Measurements from ENCODE around the gene PACRG. TPM values are rescaled to one million over a fixed set of nuclear protein-coding genes. Genes with fewer than 3 reads are reported as not detected.

PACRG gene
- total and polyA plus RNA-seq, 2 donors (not counting 3 experiments of a cell fraction or from before 2014, with no cell fraction given) = 0.08 TPM; not detected in 1

- FAIRE-seq (peak; percentile 43), DNase-seq (ENCODE audit: low read depth, low spot score) (no peak)
- Histone ChIP-seq H3K79me2 (ENCODE audit: control insufficient read depth, insufficient read depth, low read length) (no peaks in the 10 kb centered on the region), H3K4me2 (ENCODE audit: insufficient read depth, low read length) (no peak overlapping the region), H3K4me3 (replicated peaks in 1 of 3; ENCODE audit: insufficient read depth in 1 of 3, low read depth in 1 of 3, low read length in 3 of 3) (no peak overlapping the region), H4K20me1 (replicated peaks; ENCODE audit: control insufficient read depth, extremely low read depth, insufficient read depth, low read length) (no peaks in the 10 kb centered on the region), H3K36me3 (ENCODE audit: control insufficient read depth in 2 of 2, extremely low read depth in 1 of 2, insufficient read depth in 2 of 2, low read length in 2 of 2) (no peaks in the 10 kb centered on the region), H3K27ac (ENCODE audit: insufficient read depth, low read depth, low read length) (no peak overlapping the region), H3K4me1 (ENCODE audit: control insufficient read depth, extremely low read depth, insufficient read depth, low read length) (peaks cover 4% of the 10 kb centered on the region), H2AFZ (ENCODE audit: low read depth, low read length) (no peak overlapping the region), H3K9me3 (replicated peaks; ENCODE audit: control insufficient read depth, insufficient read depth, low read length) (no peaks in the 10 kb centered on the region), H3K9me1 (replicated peaks; ENCODE audit: control insufficient read depth, extremely low read depth, insufficient read depth, low read length) (no peaks in the 10 kb centered on the region), H3K9ac (replicated peaks; ENCODE audit: extremely low read depth, insufficient read depth, low read length) (no peak overlapping the region), H3K27me3 (ENCODE audit: control insufficient read depth in 2 of 2, insufficient read depth in 2 of 2, low read length in 2 of 2) (no peaks in the 10 kb centered on the region)
- TF ChIP-seq MYC (IDR thresholded peaks at IDR 0.05; ENCODE audit: low read depth, low read length) = no peak
- TF ChIP-seq MAX (IDR thresholded peaks at IDR 0.05; ENCODE audit: insufficient read depth, insufficient read length) = no peak
- TF ChIP-seq POLR2AphosphoS5 (IDR thresholded peaks at IDR 0.05; ENCODE audit: insufficient read depth, low read depth, low read length) = no peak
- no peak for TF ChIP-seq CTCF (IDR thresholded peaks at IDR 0.05; ENCODE audit: extremely low read depth in 1 of 2, insufficient read depth in 1 of 2, low read depth in 1 of 2, low read length in 2 of 2)
- no peak for TF ChIP-seq FOS (IDR thresholded peaks at IDR 0.05; ENCODE audit: borderline replicate concordance, insufficient read depth, low read length)
- TF ChIP-seq EZH2 (IDR thresholded peaks at IDR 0.05; ENCODE audit: borderline replicate concordance, low read depth, low read length, severe bottlenecking) = no peak
- no peak for TF ChIP-seq POLR2A (IDR thresholded peaks at IDR 0.05; ENCODE audit: low read depth, low read length)
- no peak for TF ChIP-seq JUN (IDR thresholded peaks at IDR 0.05; ENCODE audit: borderline replicate concordance, insufficient read depth, insufficient read length, low read depth)
- TF ChIP-seq GATA2 (IDR thresholded peaks at IDR 0.05; ENCODE audit: insufficient read depth, insufficient read length, low read depth, low read length) = no peak
- BruUV-seq (replicated peaks) = no TSS peak
- dilution Hi-C loops (cut with MboI; ENCODE audit: extremely low pct_ligation_motif_present, low sequenced_read_pairs) (no loop called here), intact Hi-C loops (cut with micrococcal nuclease) (no loop called here)
- ChIA-PET POLR2A (no interaction called here), CTCF (interaction anchor here (1.0 kb wide), 1 partner anchor 11 kb away, joined by 6 read pairs; no protein-coding TSS in a partner anchor)
Measured at GRCh38 chr6:163347021-163347446, 619.3 kb downstream of the PACRG start.
